ENCODE data around the gene MTFMT.
"Not testable (repeated sequence)": the region's sequence is repeated elsewhere in the genome, so short reads cannot be mapped to it uniquely, and the experiment has no call there.

The MTFMT gene

DNA sequence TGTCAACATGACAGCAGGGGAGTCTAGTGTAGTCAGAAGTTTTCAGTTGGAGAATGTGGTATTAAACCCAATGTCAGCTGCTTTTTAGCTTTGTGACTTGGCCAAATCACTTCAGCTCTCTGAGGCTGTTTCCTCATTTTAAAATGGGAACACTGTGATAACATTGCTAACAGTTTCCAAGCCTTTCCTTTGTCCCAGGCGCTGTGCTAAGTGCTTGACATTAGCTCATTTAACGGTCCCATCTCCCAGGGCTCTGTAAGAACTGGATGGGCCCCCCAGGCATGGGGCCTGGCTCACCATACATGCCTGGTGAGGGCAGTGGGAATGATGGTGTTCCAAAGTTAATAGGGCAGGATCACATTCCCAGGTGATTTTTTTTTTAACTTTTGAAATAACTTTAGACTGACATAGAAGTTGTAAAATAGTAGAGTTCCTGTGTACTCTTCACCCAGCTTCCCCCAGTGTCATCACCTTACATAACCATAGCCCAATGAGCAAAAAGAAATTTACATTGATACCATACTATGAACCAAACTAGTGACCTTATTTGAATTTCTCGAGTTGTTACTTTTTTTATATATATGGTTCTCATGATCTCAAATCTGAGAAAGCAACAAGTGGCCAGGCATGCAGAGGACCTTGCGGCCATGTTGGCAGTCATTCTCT lies 30.6 kb upstream of the MTFMT start:
- no peak for DNase-seq

- no peak for DNase-seq
Measured at GRCh38 chr15:65059369-65059750, 29.9 kb upstream of the MTFMT start.

DNA sequence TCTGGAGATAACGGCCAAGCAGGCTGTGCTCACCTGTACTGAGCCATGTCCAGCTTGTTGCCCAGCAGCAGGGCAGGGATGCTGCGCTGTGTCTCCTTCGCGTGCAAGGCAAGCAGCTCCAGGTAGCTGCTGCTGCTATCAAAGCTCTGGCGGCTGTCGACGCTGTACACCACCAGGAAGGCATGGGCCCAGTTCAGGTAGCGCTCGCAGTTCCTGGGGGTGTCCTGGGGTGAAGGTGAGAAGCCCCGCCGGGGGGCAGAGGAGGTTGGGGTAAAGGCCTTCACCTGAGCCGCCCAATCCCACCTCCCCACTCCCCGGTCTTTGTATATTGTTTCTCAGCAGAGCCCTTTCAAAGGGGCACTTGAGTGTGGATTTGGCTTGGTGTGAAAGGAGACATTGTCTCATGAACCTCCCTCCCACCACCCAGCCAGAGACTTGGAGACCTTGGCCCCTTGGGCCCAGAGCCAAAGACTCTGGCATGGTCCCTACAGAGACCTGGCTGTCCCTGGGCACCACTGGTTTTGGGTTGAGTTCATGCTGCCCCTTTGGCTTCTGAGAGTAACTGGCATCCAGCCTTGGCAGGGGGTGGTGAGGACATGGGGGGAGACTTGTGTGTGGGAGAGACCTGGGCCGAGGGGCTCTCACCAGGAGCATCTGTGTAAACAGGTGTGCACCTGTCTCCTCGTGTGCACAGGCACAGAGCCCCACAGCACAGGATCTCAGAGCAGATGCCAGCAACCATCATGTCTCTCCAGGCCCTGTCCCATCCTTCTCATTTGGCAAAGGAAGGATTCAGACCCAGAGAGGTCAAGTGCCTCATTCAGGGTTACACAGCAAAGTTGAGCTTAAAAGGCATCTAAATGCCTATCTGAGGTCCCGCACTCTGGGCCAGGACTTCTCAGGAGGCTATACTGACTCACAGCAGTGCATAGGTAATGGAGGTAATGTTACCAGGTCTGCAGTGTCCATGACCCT lies 29.2 kb upstream of the MTFMT start:
- DNase-seq: no peak

DNA sequence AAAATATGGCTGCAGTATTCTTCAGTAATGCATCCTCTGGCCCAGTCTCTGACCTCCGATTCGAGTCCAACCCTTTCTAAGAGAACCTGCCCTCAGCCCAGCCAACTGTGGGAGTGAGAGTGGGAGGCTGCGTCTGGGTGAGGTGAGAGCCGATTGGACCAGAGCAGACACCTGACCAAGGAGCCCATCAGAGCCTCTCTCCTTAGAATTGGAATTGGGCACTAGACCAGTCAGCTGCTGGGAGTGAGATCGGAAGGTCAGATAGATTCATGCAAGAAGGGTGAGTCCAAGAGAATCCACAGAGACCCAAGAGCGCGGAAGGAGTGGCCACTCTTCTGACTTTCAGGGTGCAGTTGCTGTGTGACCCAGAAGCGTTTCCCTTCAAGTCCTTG lies 28.1 kb upstream of the MTFMT start:
- DNase-seq: no peak

DNA sequence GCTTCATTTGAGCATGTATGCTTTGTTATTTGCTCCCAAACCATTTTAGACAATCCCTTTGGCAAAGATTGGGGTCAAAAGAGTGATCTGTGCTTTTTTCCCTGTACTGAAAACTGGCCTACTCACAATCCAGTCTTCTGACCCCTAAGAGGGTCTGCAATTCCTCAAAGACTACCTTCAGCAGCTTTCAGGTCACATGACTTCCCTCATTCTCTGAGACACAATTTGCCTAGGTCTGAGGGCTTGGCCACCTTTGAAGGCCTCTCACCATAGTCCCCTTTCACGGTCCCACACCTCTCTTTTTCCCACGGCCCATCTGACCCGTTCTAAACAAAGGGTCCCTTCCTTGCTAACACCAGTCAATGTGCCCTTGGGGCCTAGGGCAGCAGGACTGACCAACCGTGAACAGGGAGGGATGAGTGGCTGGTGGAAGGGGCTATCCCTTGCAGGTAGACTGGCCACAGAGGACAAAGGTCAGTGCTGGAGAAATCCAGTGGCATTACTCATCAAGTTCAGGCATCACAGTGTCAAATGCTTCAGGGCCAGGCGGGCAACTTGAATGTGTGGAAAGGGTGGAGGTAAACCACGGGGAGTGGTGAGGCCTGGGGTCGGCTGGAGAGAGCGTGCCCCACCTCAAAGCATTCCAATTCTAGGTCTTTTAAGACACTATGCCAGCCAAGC lies 27.6 kb upstream of the MTFMT start:
- DNase-seq: no peak

DNA sequence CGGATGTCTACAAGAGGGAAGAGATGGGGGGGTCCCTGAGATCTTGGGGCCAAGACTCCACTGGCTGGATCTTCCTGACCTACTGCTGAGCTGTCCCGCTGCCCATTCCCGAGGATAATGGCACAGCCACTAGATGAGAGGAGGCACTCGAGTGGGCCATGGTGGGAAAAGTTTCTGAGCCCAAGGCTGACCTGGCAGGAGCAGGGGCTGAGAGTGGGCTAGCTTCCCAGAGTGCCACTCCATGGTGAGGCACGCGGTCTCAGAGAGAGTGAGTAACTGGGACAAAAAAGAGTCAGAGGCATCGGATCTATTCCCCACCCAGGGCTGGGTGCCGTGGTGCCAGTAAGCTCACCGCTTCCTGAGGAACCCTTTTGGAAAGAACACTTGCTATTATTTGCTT lies 26.7 kb upstream of the MTFMT start:
- no peak for DNase-seq

GRCh38 chr15:65055201-65055870 lies 25.9 kb upstream of the MTFMT start:
- no peak for DNase-seq

GRCh38 chr15:65054333-65055200 lies 25.1 kb upstream of the MTFMT start:
- peak in 2 of 5 donors; percentile 27 to 37 for DNase-seq

DNA sequence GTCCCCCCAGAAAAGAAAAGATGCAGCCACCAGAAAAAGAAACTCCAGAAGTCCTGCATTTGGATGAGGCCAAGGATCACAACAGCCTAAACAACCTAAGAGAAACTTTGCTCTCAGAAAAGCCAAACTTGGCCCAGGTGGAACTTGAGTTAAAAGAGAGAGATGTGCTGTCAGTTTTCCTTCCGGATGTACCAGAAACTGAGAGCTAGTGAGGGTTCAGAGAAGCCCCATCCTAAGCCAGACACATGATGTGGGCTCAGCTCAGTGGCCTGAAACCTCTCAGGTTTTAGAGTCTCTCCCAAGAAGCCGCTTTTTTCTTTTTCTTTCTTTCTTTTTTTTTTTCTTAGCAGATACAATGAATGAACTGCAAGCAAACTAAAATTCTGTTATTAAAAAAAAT lies 23.5 kb upstream of the MTFMT start:
- no peak for DNase-seq

GRCh38 chr15:65051266-65051665 lies 21.8 kb upstream of the MTFMT start:
- DNase-seq: no peak

DNA sequence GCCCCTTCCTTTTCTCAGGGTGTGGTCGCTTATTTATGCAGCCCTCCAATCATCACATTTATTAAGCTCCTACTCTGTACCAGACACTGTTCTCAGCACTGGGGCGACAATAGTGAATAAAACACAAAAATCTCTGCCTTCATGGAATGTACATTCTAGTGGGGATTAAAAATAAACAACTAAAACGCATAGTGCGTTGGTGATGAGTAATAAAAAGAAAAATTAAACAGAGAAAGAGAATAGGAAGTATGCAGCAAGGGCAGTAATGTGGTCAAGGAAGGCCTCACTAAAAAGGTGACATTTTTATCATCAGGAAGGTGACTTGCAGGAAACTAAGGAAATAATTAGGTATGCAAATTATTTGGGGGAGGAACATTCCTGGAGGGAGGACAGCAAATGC lies 20.8 kb upstream of the MTFMT start:
- DNase-seq: no peak

DNA sequence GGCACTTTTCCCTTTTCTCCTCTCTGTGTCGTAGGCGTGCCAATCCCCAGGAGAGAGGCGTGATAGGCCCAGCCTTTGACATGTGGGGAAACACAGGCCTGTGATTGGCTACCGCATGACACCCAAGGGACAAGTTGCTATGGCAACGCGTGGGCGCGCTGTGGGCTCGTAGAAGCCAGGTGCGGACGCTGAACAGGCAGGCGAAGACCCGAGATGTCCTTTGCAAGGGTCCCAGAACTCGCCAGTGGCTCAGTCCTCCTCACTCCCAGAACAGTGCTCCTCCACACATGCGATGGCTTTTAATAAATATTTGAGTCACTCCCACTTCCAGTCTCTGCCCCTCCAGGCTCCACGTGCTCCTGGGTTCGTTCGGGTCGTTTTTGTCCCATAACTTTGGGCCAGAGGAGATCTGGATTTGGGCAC lies 20.0 kb upstream of the MTFMT start:
- peak; percentile 69 to 84 (median 80) for DNase-seq

- no peak for DNase-seq
Measured at GRCh38 chr15:65048241-65048640, 18.8 kb upstream of the MTFMT start.

- DNase-seq: no peak
Measured at GRCh38 chr15:65044724-65045481, 15.5 kb upstream of the MTFMT start, which contains the start of gene SLC51B. Gene SLC51B (plus strand): TSS chr15:65045387. CDS start chr15:65050005, 4,618 bp downstream.

GRCh38 chr15:65044218-65044617 lies 14.8 kb upstream of the MTFMT start:
- DNase-seq: not testable (repeated sequence)

DNA sequence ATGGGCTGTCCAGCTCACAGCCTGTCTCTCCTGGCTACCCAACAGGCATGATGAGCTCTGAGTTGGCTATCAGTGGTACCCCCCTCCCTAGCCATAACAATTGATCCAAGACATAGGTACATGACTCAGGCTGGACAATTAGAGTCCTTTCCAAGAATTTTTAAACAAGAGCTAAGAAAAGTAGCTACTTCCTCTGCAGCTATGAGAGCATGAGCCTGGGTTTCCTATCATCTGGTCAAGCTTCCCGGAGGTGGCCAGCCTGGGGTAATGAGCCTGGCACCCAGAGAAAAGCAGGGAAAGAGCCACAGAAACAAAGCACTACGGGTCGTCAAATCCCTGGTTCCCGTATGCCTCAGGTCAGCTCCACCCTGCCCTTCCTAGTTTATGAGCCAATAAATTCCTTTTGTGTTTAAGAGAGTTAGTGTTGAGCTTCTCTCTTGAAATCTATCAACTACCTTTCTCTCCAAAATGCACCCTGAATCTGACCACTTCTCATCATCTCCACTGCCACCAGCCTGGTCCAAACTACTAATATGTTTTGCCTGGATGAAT lies 13.4 kb upstream of the MTFMT start:
- no peak for DNase-seq

DNA sequence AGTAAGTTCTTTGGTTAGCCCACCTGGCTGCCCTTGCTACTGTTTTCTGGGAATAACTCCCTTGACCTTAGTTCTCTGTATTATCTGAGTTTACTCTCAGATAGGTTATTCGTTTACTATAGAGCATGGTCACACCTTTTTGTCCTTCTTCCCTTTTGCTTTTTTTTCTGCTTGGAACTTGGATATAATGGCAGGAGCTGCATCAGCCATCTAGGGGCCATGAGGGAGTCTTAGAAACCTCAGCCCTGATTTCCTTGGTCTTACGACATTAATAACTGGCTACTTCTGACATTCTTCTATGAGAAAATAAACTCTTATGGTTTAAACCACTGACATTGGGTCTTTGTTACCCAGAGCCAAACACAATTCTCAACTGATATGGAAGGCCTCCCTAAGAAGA lies 12.3 kb upstream of the MTFMT start:
- no peak for DNase-seq

DNA sequence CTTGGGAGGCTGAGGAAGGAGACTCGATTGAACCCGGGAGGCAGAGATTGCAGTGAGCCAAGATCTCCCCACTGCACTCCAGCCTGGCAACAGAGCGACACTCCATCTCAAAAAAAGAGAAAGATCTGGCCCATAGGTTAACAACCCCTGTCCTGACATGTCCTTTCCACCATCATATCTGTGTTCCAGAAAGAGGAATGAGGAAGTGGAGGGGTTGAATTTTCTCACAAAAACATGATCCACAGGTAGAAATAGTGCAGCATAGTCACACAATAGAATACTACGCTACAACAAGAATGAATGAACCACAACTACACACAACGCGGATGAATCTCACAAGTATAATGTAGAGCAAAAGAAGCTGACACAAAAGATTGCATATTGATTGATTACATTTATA lies 11.0 kb upstream of the MTFMT start:
- DNase-seq: no peak

DNA sequence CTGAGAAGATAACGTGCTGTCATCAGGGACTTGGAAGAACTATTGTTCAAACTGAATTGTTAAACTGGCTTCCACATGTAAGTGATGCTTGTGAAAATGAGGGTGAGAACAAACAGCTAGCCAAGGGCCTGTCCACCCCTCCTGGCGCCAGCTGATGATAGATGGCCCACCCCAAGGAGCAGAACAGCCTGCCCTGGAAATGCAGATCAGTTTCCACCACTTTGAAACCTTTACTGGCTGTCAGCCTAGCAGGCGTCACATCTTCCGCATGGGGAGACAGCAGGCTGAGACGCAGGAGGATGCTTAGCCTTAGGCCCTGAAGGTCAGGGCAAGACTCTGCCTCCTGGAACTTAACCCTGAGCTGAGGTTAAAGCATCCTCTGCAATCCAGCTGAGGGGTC lies 9.4 kb upstream of the MTFMT start:
- no peak for DNase-seq

- no peak for DNase-seq
Measured at GRCh38 chr15:65038428-65038827, 9.0 kb upstream of the MTFMT start.

DNA sequence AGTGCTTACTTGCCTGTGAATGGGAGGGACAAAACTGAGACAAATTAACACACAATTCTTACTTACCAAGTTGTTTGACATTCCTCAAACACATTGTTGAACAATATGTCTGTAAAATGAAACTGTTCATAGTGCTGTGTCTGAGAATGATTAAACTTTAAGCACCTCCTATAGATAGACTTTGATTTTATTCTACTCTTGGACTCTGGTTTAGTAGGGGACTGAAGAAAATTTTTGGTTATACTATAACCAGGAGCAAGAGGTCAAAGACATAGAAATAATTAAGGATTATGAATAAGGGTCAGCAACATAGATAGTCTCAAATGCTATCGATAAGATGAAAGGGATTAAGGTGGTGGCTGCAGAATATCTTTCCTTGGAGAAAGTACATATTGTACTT lies 7.9 kb upstream of the MTFMT start:
- no peak for DNase-seq
